ENCODE results near the gene STPG1. TPM values are rescaled to one million over a fixed set of nuclear protein-coding genes. Genes with fewer than 3 reads are reported as not detected.

The STPG1 gene
- total RNA-seq, 2 donors from 2014 or later, result 9.8 to 10.8 TPM

DNA sequence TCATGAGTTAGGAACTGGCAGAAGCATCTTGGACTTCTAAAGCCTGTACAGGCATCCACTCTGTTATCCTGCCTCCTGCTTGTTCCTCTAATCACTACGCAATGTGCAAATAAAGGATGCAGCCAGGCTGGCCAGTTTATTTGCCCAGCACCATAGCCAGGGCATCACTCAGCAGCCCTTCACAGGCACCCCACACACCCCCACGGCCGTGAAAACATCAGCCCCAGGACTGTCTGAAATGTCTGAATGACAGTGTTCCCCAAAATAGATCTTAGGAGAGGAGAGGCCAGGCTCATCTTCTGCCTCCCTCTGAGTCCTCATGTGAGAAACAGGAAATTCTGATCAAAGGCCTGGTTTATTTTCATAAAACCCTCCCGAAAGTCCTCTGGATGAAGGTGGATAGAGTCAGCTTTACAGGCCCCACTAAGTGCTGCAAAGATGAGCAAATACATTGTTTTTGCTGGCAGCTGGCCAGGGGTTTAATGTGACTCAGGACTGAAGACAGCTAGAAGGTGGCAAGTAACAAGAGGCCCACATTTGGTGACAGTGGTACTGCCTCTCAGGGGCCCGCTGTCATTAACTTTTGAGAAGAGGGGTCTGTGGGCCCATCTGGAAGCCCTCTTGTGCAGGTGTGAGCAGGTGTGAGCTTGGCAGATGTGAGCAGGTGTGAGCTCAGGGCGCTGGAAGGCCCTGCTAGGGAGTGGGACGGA lies 61.5 kb downstream of the STPG1 start:
- Histone ChIP-seq H3K36me3 (no peaks in the 10 kb centered on the region), H3K9me3 (no peaks in the 10 kb centered on the region), H3K4me1 (replicated peaks) (peaks cover 4% of the 10 kb centered on the region), H3K4me3 (no peak overlapping the region), H3K27ac (no peak overlapping the region), H3K27me3 (replicated peaks; ENCODE audit: insufficient read depth) (no peaks in the 10 kb centered on the region)
- no peak for DNase-seq (ENCODE audit: low spot score)
- 66% methylated on average over 7 of the region's 7 CpGs for WGBS
- TF ChIP-seq, protein P1, sequence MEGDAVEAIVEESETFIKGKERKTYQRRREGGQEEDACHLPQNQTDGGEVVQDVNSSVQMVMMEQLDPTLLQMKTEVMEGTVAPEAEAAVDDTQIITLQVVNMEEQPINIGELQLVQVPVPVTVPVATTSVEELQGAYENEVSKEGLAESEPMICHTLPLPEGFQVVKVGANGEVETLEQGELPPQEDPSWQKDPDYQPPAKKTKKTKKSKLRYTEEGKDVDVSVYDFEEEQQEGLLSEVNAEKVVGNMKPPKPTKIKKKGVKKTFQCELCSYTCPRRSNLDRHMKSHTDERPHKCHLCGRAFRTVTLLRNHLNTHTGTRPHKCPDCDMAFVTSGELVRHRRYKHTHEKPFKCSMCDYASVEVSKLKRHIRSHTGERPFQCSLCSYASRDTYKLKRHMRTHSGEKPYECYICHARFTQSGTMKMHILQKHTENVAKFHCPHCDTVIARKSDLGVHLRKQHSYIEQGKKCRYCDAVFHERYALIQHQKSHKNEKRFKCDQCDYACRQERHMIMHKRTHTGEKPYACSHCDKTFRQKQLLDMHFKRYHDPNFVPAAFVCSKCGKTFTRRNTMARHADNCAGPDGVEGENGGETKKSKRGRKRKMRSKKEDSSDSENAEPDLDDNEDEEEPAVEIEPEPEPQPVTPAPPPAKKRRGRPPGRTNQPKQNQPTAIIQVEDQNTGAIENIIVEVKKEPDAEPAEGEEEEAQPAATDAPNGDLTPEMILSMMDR (IDR thresholded peaks at IDR 0.05), result no peak
- TF ChIP-seq POLR2AphosphoS5 (IDR thresholded peaks at IDR 0.05), result no peak
- no peak for TF ChIP-seq POLR2A (IDR thresholded peaks at IDR 0.05)
- intact Hi-C loops (cut with DNase I), result no loop called here

- TF ChIP-seq POLR2AphosphoS5 (IDR thresholded peaks at IDR 0.05) (no peak), POLR2A (IDR thresholded peaks at IDR 0.05) (no peak)
- TF ChIP-seq, protein P1 (IDR thresholded peaks at IDR 0.05), result no peak
- Histone ChIP-seq H3K27me3 (replicated peaks; ENCODE audit: insufficient read depth) (no peaks in the 10 kb centered on the region), H3K27ac (no peak overlapping the region), H3K9me3 (no peaks in the 10 kb centered on the region), H3K36me3 (no peaks in the 10 kb centered on the region), H3K4me1 (replicated peaks) (peaks cover 4% of the 10 kb centered on the region), H3K4me3 (no peak overlapping the region)
- no peak for DNase-seq (ENCODE audit: low spot score)
- intact Hi-C loops (cut with DNase I), result no loop called here
- WGBS, result 70% methylated on average over 4 of the region's 4 CpGs
These were observed 62.3 kb downstream of the STPG1 start for GRCh38 chr1:24351247-24351646.

GRCh38 chr1:24349891-24350290 lies 63.7 kb downstream of the STPG1 start:
- H3K27ac ChIP-seq, result no peak overlapping the region
- 85% methylated on average over 2 of the region's 2 CpGs for WGBS
- TF ChIP-seq, protein P1 (IDR thresholded peaks at IDR 0.05), result no peak
- TF ChIP-seq POLR2AphosphoS5 (IDR thresholded peaks at IDR 0.05) (no peak), POLR2A (IDR thresholded peaks at IDR 0.05) (no peak)

GRCh38 chr1:24348196-24348595 lies 65.4 kb downstream of the STPG1 start:
- 79% methylated on average over 10 of the region's 10 CpGs for WGBS
- peaks cover 13% of the 10 kb centered on the region for H3K4me1 ChIP-seq (replicated peaks)
- TF ChIP-seq POLR2A (IDR thresholded peaks at IDR 0.05) (no peak), POLR2AphosphoS5 (IDR thresholded peaks at IDR 0.05) (no peak)
- TF ChIP-seq, protein P1 (IDR thresholded peaks at IDR 0.05), result no peak
- no peak overlapping the region for H3K27ac ChIP-seq
- no peaks in the 10 kb centered on the region for H3K9me3 ChIP-seq
- intact Hi-C loops (cut with DNase I), result no loop called here
- DNase-seq (ENCODE audit: low spot score), result no peak
- H3K27me3 ChIP-seq (replicated peaks; ENCODE audit: insufficient read depth), result no peaks in the 10 kb centered on the region
- no peak overlapping the region for H3K4me3 ChIP-seq
- H3K36me3 ChIP-seq, result no peaks in the 10 kb centered on the region

More at GRCh38 chr1:24349891-24350290, 63.7 kb downstream of the STPG1 start:
- Histone ChIP-seq H3K4me3 (no peak overlapping the region), H3K27me3 (replicated peaks; ENCODE audit: insufficient read depth) (no peaks in the 10 kb centered on the region), H3K36me3 (no peaks in the 10 kb centered on the region), H3K4me1 (replicated peaks) (peaks cover 13% of the 10 kb centered on the region), H3K9me3 (no peaks in the 10 kb centered on the region)
- intact Hi-C loops (cut with DNase I), result no loop called here
- DNase-seq (ENCODE audit: low spot score), result no peak
